ENCODE data around the gene PLXNA2. TPM values are rescaled to one million over a fixed set of nuclear protein-coding genes. Genes with fewer than 3 reads are reported as not detected.

The PLXNA2 gene
- total RNA-seq, 1 donor from 2014 or later = 17.7 TPM

DNA sequence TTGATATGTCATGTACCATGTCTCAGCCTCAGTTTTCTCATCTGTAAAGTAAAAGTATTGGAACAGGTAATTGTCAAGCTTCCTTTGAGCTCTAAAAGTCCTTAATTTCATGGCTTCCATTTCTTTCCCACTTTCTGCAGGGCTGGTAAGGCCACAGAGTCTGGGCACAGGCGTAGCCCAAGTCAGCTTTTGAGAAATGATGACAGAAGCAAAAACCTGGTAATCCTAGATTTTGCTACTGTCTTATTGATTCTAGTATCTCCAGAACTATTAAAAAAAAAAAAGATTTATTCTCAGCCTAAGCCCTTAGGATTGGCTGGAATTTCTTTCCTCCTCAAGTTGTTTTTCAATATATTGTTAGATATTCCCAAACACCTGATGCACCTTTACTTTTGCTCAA lies 31.3 kb downstream of the PLXNA2 start:
- Mint-ChIP-seq H3K27ac (ENCODE audit: unreplicated experiment) (no peak overlapping the region), H3K36me3 (ENCODE audit: low read depth, unreplicated experiment) (peaks cover 4% of the 10 kb centered on the region), H3K4me3 (ENCODE audit: unreplicated experiment) (no peak overlapping the region), H3K27me3 (ENCODE audit: low read depth, unreplicated experiment) (no peaks in the 10 kb centered on the region), H3K4me1 (ENCODE audit: low read depth, unreplicated experiment) (peaks cover 67% of the 10 kb centered on the region), H3K9me3 (ENCODE audit: unreplicated experiment) (no peaks in the 10 kb centered on the region)
- no peaks in the 10 kb centered on the region for H3K9me3 ChIP-seq (ENCODE audit: insufficient read depth, low read depth, low read length)
- no peak overlapping the region for H3K4me2 ChIP-seq (ENCODE audit: low read length)
- TF ChIP-seq EZH2 (IDR thresholded peaks at IDR 0.05; ENCODE audit: insufficient read depth, low read length) = no peak
- TF ChIP-seq, protein P1, sequence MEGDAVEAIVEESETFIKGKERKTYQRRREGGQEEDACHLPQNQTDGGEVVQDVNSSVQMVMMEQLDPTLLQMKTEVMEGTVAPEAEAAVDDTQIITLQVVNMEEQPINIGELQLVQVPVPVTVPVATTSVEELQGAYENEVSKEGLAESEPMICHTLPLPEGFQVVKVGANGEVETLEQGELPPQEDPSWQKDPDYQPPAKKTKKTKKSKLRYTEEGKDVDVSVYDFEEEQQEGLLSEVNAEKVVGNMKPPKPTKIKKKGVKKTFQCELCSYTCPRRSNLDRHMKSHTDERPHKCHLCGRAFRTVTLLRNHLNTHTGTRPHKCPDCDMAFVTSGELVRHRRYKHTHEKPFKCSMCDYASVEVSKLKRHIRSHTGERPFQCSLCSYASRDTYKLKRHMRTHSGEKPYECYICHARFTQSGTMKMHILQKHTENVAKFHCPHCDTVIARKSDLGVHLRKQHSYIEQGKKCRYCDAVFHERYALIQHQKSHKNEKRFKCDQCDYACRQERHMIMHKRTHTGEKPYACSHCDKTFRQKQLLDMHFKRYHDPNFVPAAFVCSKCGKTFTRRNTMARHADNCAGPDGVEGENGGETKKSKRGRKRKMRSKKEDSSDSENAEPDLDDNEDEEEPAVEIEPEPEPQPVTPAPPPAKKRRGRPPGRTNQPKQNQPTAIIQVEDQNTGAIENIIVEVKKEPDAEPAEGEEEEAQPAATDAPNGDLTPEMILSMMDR (IDR thresholded peaks at IDR 0.05; ENCODE audit: insufficient read depth, low read depth, low read length) = no peak
- no peak overlapping the region for H3K27ac ChIP-seq (ENCODE audit: low read depth, low read length)
- H3K36me3 ChIP-seq (ENCODE audit: insufficient read depth, low read length) = no peaks in the 10 kb centered on the region
- no peaks in the 10 kb centered on the region for H3K27me3 ChIP-seq (ENCODE audit: insufficient read depth, low read length)
- no peak overlapping the region for H3K4me3 ChIP-seq (ENCODE audit: insufficient read depth, low read depth, low read length)
- H3K4me1 ChIP-seq (ENCODE audit: insufficient read depth, low read length) = peaks cover 35% of the 10 kb centered on the region
- H4K20me1 ChIP-seq (ENCODE audit: insufficient read depth, low read length) = no peaks in the 10 kb centered on the region
- H2AFZ ChIP-seq (ENCODE audit: low read depth, low read length) = no peak overlapping the region
- H3K79me2 ChIP-seq (ENCODE audit: insufficient read depth, low read length) = no peaks in the 10 kb centered on the region
- FAIRE-seq = no peak
- no peak overlapping the region for H3K9ac ChIP-seq (ENCODE audit: low read length)
- no peak for DNase-seq (ENCODE audit: low read depth)

DNA sequence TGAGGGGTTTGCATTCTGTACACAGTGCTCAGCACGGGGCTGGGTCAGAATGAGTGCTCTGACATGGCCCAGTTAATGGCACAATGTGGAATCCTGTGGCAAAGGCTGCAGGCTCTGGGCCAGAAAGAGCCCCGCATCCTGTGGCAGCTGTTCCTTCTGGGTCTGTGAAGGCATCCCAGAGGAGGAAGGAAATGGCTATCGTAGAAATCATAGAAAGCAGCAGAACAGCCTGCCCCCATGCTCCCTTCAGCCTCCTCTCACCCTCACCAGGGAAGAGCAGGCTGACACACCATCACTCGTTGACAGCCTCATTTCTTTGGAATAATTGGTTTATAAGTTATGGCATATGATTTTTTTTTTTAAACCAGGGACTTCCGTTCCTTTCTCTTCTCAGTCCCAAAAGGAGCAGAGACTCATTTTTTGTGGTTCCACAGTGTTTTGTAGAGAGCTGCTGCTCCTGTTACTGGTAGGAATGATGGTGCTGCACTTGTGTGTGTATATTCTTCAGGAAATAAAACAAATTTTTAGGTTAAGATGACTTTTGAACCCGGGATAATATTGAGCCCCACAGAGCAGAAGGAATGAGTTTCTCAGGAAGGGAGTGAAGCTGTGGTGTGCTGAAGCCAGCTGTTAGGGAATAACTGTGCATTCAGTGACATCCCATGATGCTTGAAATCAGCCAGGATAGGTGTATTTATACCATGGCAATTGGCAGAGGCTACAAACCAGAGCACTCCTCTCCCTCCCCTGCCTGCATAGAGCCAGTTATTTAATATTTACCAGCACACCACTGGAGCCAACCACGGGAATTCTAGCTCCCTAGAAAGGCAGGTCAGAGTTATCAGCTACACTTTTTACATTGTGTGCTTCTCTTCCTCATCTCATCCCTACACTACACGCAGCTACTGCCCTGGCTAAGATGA lies 32.0 kb downstream of the PLXNA2 start:
- peak overlapping the region; percentile 10 for H3K27ac Mint-ChIP-seq (ENCODE audit: unreplicated experiment)
- no peaks in the 10 kb centered on the region for H3K9me3 Mint-ChIP-seq (ENCODE audit: unreplicated experiment)
- H3K4me3 Mint-ChIP-seq (ENCODE audit: unreplicated experiment) = no peak overlapping the region
- FAIRE-seq (no peak), DNase-seq (ENCODE audit: low read depth) (no peak)
- H3K4me2 ChIP-seq (ENCODE audit: low read length) = peak overlapping the region; percentile 21
- H3K27me3 ChIP-seq (ENCODE audit: insufficient read depth, low read length) = no peaks in the 10 kb centered on the region
- H2AFZ ChIP-seq (ENCODE audit: low read depth, low read length) = no peak overlapping the region
- H3K27ac ChIP-seq (ENCODE audit: low read depth, low read length) = no peak overlapping the region
- H3K4me1 ChIP-seq (ENCODE audit: insufficient read depth, low read length) = peaks cover 41% of the 10 kb centered on the region
- no peak overlapping the region for H3K9ac ChIP-seq (ENCODE audit: low read length)
- TF ChIP-seq EZH2 (IDR thresholded peaks at IDR 0.05; ENCODE audit: insufficient read depth, low read length) = no peak
- TF ChIP-seq, protein P1 (IDR thresholded peaks at IDR 0.05; ENCODE audit: insufficient read depth, low read depth, low read length) = no peak
- no peaks in the 10 kb centered on the region for H3K27me3 Mint-ChIP-seq (ENCODE audit: low read depth, unreplicated experiment)
- no peaks in the 10 kb centered on the region for H4K20me1 ChIP-seq (ENCODE audit: insufficient read depth, low read length)
- no peaks in the 10 kb centered on the region for H3K9me3 ChIP-seq (ENCODE audit: insufficient read depth, low read depth, low read length)
- no peaks in the 10 kb centered on the region for H3K79me2 ChIP-seq (ENCODE audit: insufficient read depth, low read length)
- no peak overlapping the region for H3K4me3 ChIP-seq (ENCODE audit: insufficient read depth, low read depth, low read length)
- H3K4me1 Mint-ChIP-seq (ENCODE audit: low read depth, unreplicated experiment) = peaks cover 73% of the 10 kb centered on the region
- H3K36me3 ChIP-seq (ENCODE audit: insufficient read depth, low read length) = no peaks in the 10 kb centered on the region
- H3K36me3 Mint-ChIP-seq (ENCODE audit: low read depth, unreplicated experiment) = peaks cover 4% of the 10 kb centered on the region

Measured in astrocyte (in vitro differentiated cells and primary cell).